Gastroesophageal sphincter (tissue), 4 donors: ENCODE data around the gene LTN1. TPM values are rescaled to one million over a fixed set of nuclear protein-coding genes. Genes with fewer than 3 reads are reported as not detected.
"Not testable (repeated sequence)": the region's sequence is repeated elsewhere in the genome, so short reads cannot be mapped to it uniquely, and the experiment has no call there.

Source experiments
- ATAC-seq: fragments of 150-250 bp; one replicate; pipeline ENCODE4 v1.9.1; 2016; ENCODE audit warnings: mild to moderate bottlenecking, moderate library complexity
- H3K27ac ChIP-seq, 4 donors: fragments of 200-600 bp; sonication (generic) in 3 of 4; 1 replicate in 3 of 4; 2 replicates in 1 of 4; pipeline ENCODE4 v1.5.1; 2016 to 2019
- H3K27me3 ChIP-seq: fragments of 200-600 bp; sonication (generic); one replicate; pipeline ENCODE4 v1.5.1; 2019
- H3K36me3 ChIP-seq, 2 donors: fragments of 200-600 bp; sonication (generic); one replicate each; pipeline ENCODE4 v1.5.1; 2019; ENCODE audit warnings: control low read depth in 1 of 2
- H3K4me1 ChIP-seq, 3 donors: fragments of 200-600 bp; sonication (generic); 1 replicate in 2 of 3; 2 replicates in 1 of 3; pipeline ENCODE4 v1.5.1; 2016 to 2019; ENCODE audit warnings: control low read depth in 2 of 3
- H3K4me3 ChIP-seq, 2 donors: fragments of 200-600 bp; sonication (generic); one replicate each; pipeline ENCODE4 v1.5.1; 2019; ENCODE audit warnings: mild to moderate bottlenecking in 1 of 2, moderate library complexity in 1 of 2
- H3K9me3 ChIP-seq, 3 donors: fragments of 200-600 bp; sonication (generic); one replicate each; pipeline ENCODE4 v1.5.1; 2017 to 2019; ENCODE audit warnings: control low read depth in 2 of 3
- EP300 ChIP-seq: sonication (generic); formaldehyde crosslinking; IDR thresholded peaks from one replicate; pipeline ENCODE4 v1.6.1; 2017; ENCODE audit warnings: antibody characterized with exemption, mild to moderate bottlenecking
- POLR2A ChIP-seq, 2 donors: fragments of 450-650 bp; IDR thresholded peaks; one replicate each; pipeline ENCODE4 v1.6.1; 2017; ENCODE audit warnings: antibody characterized with exemption in 2 of 2, mild to moderate bottlenecking in 2 of 2, moderate library complexity in 1 of 2
- POLR2AphosphoS5 ChIP-seq: sonication (generic); formaldehyde crosslinking; IDR thresholded peaks from one replicate; pipeline ENCODE4 v1.6.1; 2017; ENCODE audit warnings: antibody characterized with exemption
- WGBS, 2 donors: methylation state at CpG; one replicate each; pipeline ENCODE4 v1.1.5; 2018; ENCODE audit warnings: low coverage in 1 of 2; 5-methylcytosine and 5-hydroxymethylcytosine counted together
- total RNA-seq, 4 donors: library from RNA; depleted of rRNA; stranded (reverse); fragments of >200 nt; gene quantifications; one replicate each; pipeline ENCODE4 v1.1.0, GENCODE V29; 2016
- TF ChIP-seq, protein P1 (sequence below), 4 experiments: fragments of 200-600 bp in 2 of 4; fragments of 450-650 bp in 2 of 4; sonication (generic) in 1 of 4; IDR thresholded peaks; one replicate each; pipeline ENCODE4 v1.5.1; 2017 to 2019; ENCODE audit warnings: antibody characterized with exemption in 4 of 4, mild to moderate bottlenecking in 2 of 4, moderate library complexity in 2 of 4

The LTN1 gene
- total RNA-seq, 4 donors from 2014 or later: 22.2 to 40.6 (median 31.8) TPM

DNA sequence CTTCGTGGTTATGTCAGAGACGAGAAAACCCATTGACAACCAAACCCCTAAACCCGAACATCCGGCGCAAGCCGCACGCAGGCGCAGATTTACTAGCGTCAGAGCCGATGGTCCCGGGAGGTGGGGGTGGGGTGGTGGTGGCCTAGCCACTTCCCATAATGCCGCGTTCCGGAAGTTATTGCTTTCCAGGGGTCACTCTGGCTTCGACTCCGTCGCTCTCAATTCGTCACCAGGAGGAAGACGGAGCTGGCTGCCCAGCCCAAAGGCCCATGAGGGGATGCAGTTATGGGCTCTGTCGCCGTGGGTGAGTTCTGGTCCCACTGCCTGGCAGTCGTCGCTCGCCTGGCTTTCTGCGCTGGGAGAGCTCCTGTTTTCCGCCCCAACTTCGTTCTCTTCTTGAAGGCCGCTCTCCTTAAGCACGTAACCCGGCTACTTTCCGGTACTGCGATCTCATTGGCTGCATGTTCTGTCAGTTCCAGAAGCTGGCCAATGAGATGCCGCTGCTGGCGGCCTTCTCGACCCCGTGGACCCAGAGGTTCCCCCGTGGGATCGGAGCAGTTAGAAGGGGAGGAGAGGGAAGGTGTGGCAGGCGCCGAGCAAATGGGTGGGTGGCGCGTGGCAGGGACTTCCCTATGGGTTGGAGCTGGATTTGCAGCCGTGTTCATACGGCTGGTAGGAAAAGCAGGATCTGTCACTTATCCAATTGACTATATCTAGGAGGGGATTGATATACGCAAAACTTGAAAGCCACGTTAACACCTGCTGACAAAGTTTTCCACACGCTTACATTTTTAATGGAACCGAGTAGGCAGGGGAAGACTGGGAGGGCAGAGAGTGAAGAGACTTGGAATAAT is 32.0 kb upstream of the LTN1 start, which contains the start of gene USP16:
Gene USP16, plus strand, starts transcription at position 195 of the 854 bp plus-strand sequence. CDS start 3,246 bp downstream, outside the sequence.
- H3K4me1 ChIP-seq: peaks cover 0 to 32% (median 9%) of the 10 kb centered on the region in 3 donors
- H3K27me3 ChIP-seq: no peaks in the 10 kb centered on the region
- H3K9me3 ChIP-seq: no peaks in the 10 kb centered on the region
- ATAC-seq: peak; percentile 99
- TF ChIP-seq POLR2A (IDR thresholded peaks at IDR 0.05) (peak in 1 of 2 donors; percentile 45), POLR2AphosphoS5 (peak; percentile 71), EP300 (no peak)
- TF ChIP-seq, protein P1, sequence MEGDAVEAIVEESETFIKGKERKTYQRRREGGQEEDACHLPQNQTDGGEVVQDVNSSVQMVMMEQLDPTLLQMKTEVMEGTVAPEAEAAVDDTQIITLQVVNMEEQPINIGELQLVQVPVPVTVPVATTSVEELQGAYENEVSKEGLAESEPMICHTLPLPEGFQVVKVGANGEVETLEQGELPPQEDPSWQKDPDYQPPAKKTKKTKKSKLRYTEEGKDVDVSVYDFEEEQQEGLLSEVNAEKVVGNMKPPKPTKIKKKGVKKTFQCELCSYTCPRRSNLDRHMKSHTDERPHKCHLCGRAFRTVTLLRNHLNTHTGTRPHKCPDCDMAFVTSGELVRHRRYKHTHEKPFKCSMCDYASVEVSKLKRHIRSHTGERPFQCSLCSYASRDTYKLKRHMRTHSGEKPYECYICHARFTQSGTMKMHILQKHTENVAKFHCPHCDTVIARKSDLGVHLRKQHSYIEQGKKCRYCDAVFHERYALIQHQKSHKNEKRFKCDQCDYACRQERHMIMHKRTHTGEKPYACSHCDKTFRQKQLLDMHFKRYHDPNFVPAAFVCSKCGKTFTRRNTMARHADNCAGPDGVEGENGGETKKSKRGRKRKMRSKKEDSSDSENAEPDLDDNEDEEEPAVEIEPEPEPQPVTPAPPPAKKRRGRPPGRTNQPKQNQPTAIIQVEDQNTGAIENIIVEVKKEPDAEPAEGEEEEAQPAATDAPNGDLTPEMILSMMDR (IDR thresholded peaks at IDR 0.05): peak in 2 of 4 experiments; percentile 48 to 58
- H3K36me3 ChIP-seq: peaks cover 0 to 17% of the 10 kb centered on the region in 2 donors
- H3K4me3 ChIP-seq: peak within 1 kb of the TSS; percentile 64 to 91
- WGBS, 2 donors: 0 to 1% methylated on average over 11 to 20 of the region's 48 CpGs
- peak within 1 kb of the TSS; percentile 94 to 99 (median 96) for H3K27ac ChIP-seq

DNA sequence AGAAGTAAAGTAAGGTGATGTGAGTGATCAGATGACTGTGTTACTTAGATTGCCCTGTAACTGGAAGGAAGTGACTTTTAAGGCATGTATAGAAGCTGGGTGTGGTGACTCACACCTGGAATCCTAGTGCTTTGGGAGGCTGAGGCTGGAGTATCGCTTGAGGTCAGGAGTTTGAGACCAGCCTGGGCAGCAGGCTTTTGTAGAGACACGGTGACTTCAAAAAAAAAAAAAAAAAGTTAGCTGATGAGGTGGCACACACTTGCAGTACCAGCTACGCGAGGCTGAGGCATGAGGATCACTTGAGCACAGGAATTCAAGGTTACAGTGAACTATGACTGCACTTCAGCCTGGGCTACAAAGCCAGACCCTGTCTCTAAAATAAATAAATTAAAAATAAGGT is 29.5 kb upstream of the LTN1 start:
- Histone ChIP-seq H3K4me3 (no peak overlapping the region), H3K27me3 (no peaks in the 10 kb centered on the region), H3K27ac (no peak overlapping the region), H3K9me3 (no peaks in the 10 kb centered on the region), H3K36me3 (no peaks in the 10 kb centered on the region), H3K4me1 (peaks cover 0 to 49% (median 9%) of the 10 kb centered on the region in 3 donors)
- 80 to 87% methylated on average over 4 of the region's 4 CpGs for WGBS, 2 donors
- TF ChIP-seq POLR2A (IDR thresholded peaks at IDR 0.05): no peak
- TF ChIP-seq, protein P1 (IDR thresholded peaks at IDR 0.05): no peak
- TF ChIP-seq POLR2AphosphoS5: no peak
- TF ChIP-seq EP300: no peak
- no peak for ATAC-seq

GRCh38 chr21:29018540-29018939 is 25.9 kb upstream of the LTN1 start:
- H3K4me1 ChIP-seq: peaks cover 0 to 34% (median 0%) of the 10 kb centered on the region in 3 donors
- H3K27me3 ChIP-seq: no peaks in the 10 kb centered on the region
- no peak for ATAC-seq
- 8 to 12% methylated on average over 11 to 12 of the region's 12 CpGs for WGBS, 2 donors
- H3K9me3 ChIP-seq: no peaks in the 10 kb centered on the region
- peak overlapping the region in 3 of 4 donors; percentile 80 to 84 (median 81) for H3K27ac ChIP-seq
- H3K36me3 ChIP-seq: no peaks in the 10 kb centered on the region
- H3K4me3 ChIP-seq: peak overlapping the region; percentile 89 to 94
- TF ChIP-seq POLR2A (IDR thresholded peaks at IDR 0.05): no peak
- TF ChIP-seq, protein P1 (IDR thresholded peaks at IDR 0.05): no peak
- no peak for TF ChIP-seq EP300
- no peak for TF ChIP-seq POLR2AphosphoS5

GRCh38 chr21:29017639-29018237 is 25.1 kb upstream of the LTN1 start:
- 75 to 86% methylated on average over 6 of the region's 6 CpGs for WGBS, 2 donors
- Histone ChIP-seq H3K4me3 (peak overlapping the region in 1 of 2 donors; percentile 94), H3K27me3 (no peaks in the 10 kb centered on the region), H3K27ac (no peak overlapping the region), H3K4me1 (peaks cover 0 to 34% (median 0%) of the 10 kb centered on the region in 3 donors), H3K36me3 (no peaks in the 10 kb centered on the region), H3K9me3 (no peaks in the 10 kb centered on the region)
- TF ChIP-seq EP300: no peak
- TF ChIP-seq POLR2AphosphoS5: no peak
- TF ChIP-seq, protein P1 (IDR thresholded peaks at IDR 0.05): no peak
- no peak for TF ChIP-seq POLR2A (IDR thresholded peaks at IDR 0.05)
- no peak for ATAC-seq

DNA sequence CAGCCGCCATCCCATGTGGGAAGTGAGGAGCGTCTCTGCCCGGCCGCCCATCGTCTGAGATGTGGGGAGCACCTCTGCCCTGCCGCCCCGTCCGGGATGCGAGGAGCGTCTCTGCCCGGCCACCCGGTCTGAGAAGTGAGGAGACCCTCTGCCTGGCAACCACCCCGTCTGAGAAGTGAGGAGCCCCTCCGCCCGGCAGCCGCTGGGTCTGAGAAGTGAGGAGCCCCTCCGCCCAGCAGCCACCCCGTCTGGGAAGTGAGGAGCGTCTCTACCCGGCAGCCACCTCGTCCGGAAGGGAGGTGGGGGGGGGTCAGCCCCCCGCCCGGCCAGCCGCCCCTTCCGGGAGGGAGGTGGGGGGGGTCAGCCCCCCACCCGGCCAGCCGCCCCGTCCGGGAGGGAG is 18.6 kb upstream of the LTN1 start:
- not testable (repeated sequence) for H3K4me1 ChIP-seq, H3K4me3 ChIP-seq, H3K9me3 ChIP-seq, H3K27ac ChIP-seq, H3K27me3 ChIP-seq, ATAC-seq
- peaks cover 0 to 30% of the 10 kb centered on the region in 2 donors for H3K36me3 ChIP-seq
- WGBS, 2 donors: no CpG with 5 or more reads among the region's 30 CpGs
